Upper lobe of left lung (tissue), 6 donors: ENCODE results near the gene DLG5. TPM values are rescaled to one million over a fixed set of nuclear protein-coding genes. Genes with fewer than 3 reads are reported as not detected.

Experiments
- ATAC-seq, 2 donors: fragments of 200-7000 bp; cut with Tn5 transposase; one replicate each; pipeline ENCODE4 v1.9.1; 2022; ENCODE audit warnings: mild to moderate bottlenecking in 2 of 2, moderate library complexity in 2 of 2; ENCODE audit not compliant: low FRiP score in 2 of 2
- DNase-seq, 2 donors: peaks; one replicate each; pipeline ENCODE4 v3.0.0-alpha.2; 2019 to 2020
- H3K27ac ChIP-seq, 4 donors: fragments of 200-600 bp; sonication (generic); one replicate each; pipeline ENCODE4 v1.5.1; 2016 to 2019
- H3K27me3 ChIP-seq, 4 donors: fragments of 200-600 bp; sonication (generic); one replicate each; pipeline ENCODE4 v1.5.1; 2017 to 2019
- H3K36me3 ChIP-seq, 4 donors: fragments of 200-600 bp; sonication (generic); one replicate each; pipeline ENCODE4 v1.5.1; 2016 to 2019
- H3K4me1 ChIP-seq, 4 donors: fragments of 200-600 bp; sonication (generic); one replicate each; pipeline ENCODE4 v1.5.1; 2018 to 2019
- H3K4me3 ChIP-seq, 4 donors: fragments of 200-600 bp; sonication (generic); one replicate each; pipeline ENCODE4 v1.5.1; 2017 to 2019; ENCODE audit warnings: mild to moderate bottlenecking in 2 of 4, moderate library complexity in 1 of 4
- H3K9me3 ChIP-seq, 4 donors: fragments of 200-600 bp; sonication (generic); one replicate each; pipeline ENCODE4 v1.5.1; 2018 to 2019
- EP300 ChIP-seq, 4 donors: sonication (generic); formaldehyde crosslinking; IDR thresholded peaks; one replicate each; pipeline ENCODE4 v1.5.1; 2017; ENCODE audit warnings: antibody characterized with exemption in 4 of 4, control low read depth in 2 of 4
- POLR2A ChIP-seq, 4 donors: fragments of 450-650 bp; IDR thresholded peaks; one replicate each; pipeline ENCODE4 v1.5.1; 2016 to 2017; ENCODE audit warnings: antibody characterized with exemption in 4 of 4, mild to moderate bottlenecking in 2 of 4
- POLR2AphosphoS5 ChIP-seq, 2 donors: sonication (generic); formaldehyde crosslinking; IDR thresholded peaks; one replicate each; pipeline ENCODE4 v1.5.1; 2017; ENCODE audit warnings: antibody characterized with exemption in 2 of 2
- WGBS, 2 donors: methylation state at CpG; one replicate each; pipeline ENCODE4 v1.1.5; 2017 to 2018; 5-methylcytosine and 5-hydroxymethylcytosine counted together
- total RNA-seq, 6 donors: library from RNA; depleted of rRNA in 4 of 6; stranded (reverse); fragments of >200 nt in 4 of 6; gene quantifications; one replicate each; pipeline versions ENCODE4 v1.1.0 to v1.2.1, GENCODE V29; 2016 to 2021
- TF ChIP-seq, protein P1 (sequence below), 6 experiments: fragments of 450-650 bp in 4 of 6; fragments of 200-600 bp in 2 of 6; sonication (generic) in 2 of 6; IDR thresholded peaks; one replicate each; pipeline ENCODE4 v1.5.1; 2016 to 2019; ENCODE audit warnings: antibody characterized with exemption in 6 of 6
- donor health status: DM: no; HTN: no; CAD: no; lungs with moderate emphysema.
- donor health status: DM: no; HTN: yes; CAD: no; lungs with severe emphysema.

DLG5 gene
- total RNA-seq, 6 donors from 2014 or later, result 14.6 to 51.3 (median 23.4) TPM

DNA sequence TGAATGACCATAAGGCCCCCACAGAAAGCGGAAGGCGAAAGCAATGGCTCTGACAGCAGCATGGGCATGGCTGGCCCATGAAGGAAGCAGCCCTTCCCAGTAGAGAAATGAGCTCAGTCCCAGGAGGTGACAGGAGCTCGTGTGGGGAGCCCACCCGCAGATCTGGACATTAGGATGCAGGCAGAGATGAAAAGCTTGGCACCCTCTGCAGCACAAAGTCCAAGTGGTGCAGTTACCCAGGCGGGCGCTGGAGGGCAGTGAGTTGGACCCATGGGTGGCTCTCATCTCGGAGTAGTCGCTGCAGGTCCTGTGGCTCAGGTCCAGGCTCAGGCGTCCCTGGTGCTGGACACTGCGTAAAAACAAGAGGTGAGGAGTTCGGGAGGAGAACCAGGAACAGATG, 109.0 kb downstream of the DLG5 start:
- H3K4me3 ChIP-seq, result no peak overlapping the region
- TF ChIP-seq POLR2AphosphoS5 (IDR thresholded peaks at IDR 0.05) (no peak), EP300 (IDR thresholded peaks at IDR 0.05) (no peak), POLR2A (IDR thresholded peaks at IDR 0.05) (no peak)
- TF ChIP-seq, protein P1, sequence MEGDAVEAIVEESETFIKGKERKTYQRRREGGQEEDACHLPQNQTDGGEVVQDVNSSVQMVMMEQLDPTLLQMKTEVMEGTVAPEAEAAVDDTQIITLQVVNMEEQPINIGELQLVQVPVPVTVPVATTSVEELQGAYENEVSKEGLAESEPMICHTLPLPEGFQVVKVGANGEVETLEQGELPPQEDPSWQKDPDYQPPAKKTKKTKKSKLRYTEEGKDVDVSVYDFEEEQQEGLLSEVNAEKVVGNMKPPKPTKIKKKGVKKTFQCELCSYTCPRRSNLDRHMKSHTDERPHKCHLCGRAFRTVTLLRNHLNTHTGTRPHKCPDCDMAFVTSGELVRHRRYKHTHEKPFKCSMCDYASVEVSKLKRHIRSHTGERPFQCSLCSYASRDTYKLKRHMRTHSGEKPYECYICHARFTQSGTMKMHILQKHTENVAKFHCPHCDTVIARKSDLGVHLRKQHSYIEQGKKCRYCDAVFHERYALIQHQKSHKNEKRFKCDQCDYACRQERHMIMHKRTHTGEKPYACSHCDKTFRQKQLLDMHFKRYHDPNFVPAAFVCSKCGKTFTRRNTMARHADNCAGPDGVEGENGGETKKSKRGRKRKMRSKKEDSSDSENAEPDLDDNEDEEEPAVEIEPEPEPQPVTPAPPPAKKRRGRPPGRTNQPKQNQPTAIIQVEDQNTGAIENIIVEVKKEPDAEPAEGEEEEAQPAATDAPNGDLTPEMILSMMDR (IDR thresholded peaks at IDR 0.05), result no peak
- H3K27ac ChIP-seq, result no peak overlapping the region
- ATAC-seq (no peak), DNase-seq (no peak)
- H3K36me3 ChIP-seq, result peaks cover 13 to 97% (median 66%) of the 10 kb centered on the region in 4 donors
- H3K9me3 ChIP-seq, result no peaks in the 10 kb centered on the region
- H3K4me1 ChIP-seq, result no peaks in the 10 kb centered on the region
- WGBS, 2 donors, result 97 to 100% methylated on average over 11 of the region's 11 CpGs
- H3K27me3 ChIP-seq, result no peaks in the 10 kb centered on the region

DNA sequence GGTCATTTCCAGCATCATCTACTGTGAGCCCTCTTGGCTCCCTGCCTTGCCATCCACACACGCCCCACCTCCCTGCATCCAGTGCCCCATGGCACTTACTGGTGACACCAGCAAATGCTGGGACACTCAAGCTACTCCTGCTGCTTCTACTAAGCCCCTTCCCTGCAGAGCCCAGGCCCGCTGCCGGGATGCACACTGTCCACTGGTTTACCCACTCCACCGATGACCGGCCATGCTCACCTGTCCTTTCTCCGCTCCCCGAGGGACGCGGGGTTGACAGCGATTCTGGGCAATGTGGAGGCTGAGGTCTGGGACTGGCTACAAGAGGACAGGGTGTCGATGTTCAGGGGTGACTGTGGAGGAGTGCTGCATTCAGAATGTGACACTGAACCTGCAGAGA, 110.2 kb downstream of the DLG5 start:
- 93 to 95% methylated on average over 9 to 11 of the region's 11 CpGs for WGBS, 2 donors
- H3K36me3 ChIP-seq, result peaks cover 13 to 96% (median 66%) of the 10 kb centered on the region in 4 donors
- TF ChIP-seq POLR2A (IDR thresholded peaks at IDR 0.05), result no peak
- no peak for TF ChIP-seq POLR2AphosphoS5 (IDR thresholded peaks at IDR 0.05)
- TF ChIP-seq, protein P1 (IDR thresholded peaks at IDR 0.05), result no peak
- no peak for TF ChIP-seq EP300 (IDR thresholded peaks at IDR 0.05)
- DNase-seq (peak in 1 of 2 donors; percentile 72), ATAC-seq (no peak)
- H3K27me3 ChIP-seq, result no peaks in the 10 kb centered on the region
- H3K4me3 ChIP-seq, result no peak overlapping the region
- no peak overlapping the region for H3K27ac ChIP-seq
- H3K9me3 ChIP-seq, result no peaks in the 10 kb centered on the region
- H3K4me1 ChIP-seq, result no peaks in the 10 kb centered on the region

DNA sequence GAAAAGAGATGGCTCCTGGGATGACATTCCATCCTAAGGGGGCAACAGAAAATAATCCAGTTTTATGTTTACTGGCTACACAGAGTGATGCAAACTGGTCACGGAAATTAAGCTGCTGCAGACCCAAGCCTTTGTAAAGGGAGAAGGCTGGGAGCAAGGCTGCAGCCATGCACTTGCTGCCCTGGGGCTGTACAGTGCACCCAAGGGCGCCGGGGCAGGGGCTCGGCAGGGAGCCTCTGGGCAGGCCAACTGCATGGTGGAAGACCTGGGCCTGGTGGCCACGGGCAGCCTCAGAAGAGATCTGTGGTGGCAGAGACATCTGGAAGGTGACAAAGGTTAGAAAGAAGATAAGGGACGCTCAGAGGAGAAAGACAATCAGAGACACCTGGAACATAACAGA, 113.8 kb downstream of the DLG5 start:
- 94 to 95% methylated on average over 6 of the region's 6 CpGs for WGBS, 2 donors
- Histone ChIP-seq H3K27ac (no peak overlapping the region), H3K4me1 (no peaks in the 10 kb centered on the region), H3K27me3 (no peaks in the 10 kb centered on the region), H3K9me3 (no peaks in the 10 kb centered on the region), H3K36me3 (peaks cover 12 to 97% (median 71%) of the 10 kb centered on the region in 4 donors), H3K4me3 (no peak overlapping the region)
- ATAC-seq (no peak), DNase-seq (no peak)
- TF ChIP-seq EP300 (IDR thresholded peaks at IDR 0.05) (no peak), POLR2AphosphoS5 (IDR thresholded peaks at IDR 0.05) (no peak), POLR2A (IDR thresholded peaks at IDR 0.05) (no peak)
- TF ChIP-seq, protein P1 (IDR thresholded peaks at IDR 0.05), result no peak

DNA sequence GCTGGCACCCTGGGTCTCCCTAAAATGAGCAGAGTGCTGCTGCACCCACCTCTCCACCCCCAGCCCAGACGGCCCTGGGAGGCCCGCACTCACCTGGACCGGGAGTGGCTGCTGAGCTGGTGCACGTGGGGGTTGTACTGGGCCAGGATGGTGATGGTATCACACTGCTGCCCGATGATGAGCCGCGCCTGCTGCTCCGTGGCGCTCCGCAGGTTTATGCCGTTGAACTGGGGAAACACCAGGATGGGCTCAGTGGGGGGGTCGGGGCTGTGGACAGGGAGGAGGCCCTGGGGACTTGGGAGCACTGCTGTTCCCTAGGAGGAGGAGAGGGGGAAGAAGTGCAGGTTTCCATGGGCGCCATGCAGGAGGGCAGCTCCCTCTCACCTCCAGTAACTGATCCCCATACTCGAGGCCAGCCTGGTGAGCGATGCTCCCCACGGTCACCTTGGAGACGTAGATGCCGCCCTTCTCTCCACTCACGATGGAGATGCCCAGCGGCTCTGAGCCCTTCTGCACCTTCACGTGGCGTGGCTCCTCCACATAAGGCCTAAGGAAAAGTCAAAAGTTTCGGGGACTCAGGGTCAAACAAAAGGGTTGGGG, 114.6 kb downstream of the DLG5 start:
- DNase-seq (no peak), ATAC-seq (no peak)
- Histone ChIP-seq H3K27me3 (no peaks in the 10 kb centered on the region), H3K36me3 (peaks cover 6 to 97% (median 71%) of the 10 kb centered on the region in 4 donors), H3K27ac (no peak overlapping the region), H3K9me3 (no peaks in the 10 kb centered on the region), H3K4me3 (no peak overlapping the region), H3K4me1 (no peaks in the 10 kb centered on the region)
- TF ChIP-seq, protein P1 (IDR thresholded peaks at IDR 0.05), result no peak
- TF ChIP-seq EP300 (IDR thresholded peaks at IDR 0.05), result no peak
- no peak for TF ChIP-seq POLR2A (IDR thresholded peaks at IDR 0.05)
- no peak for TF ChIP-seq POLR2AphosphoS5 (IDR thresholded peaks at IDR 0.05)
- 91 to 93% methylated on average over 13 to 22 of the region's 23 CpGs for WGBS, 2 donors
